Renal cortex interstitium (tissue), 11 donors: Measurements from ENCODE around the gene CFAP58. TPM values are rescaled to one million over a fixed set of nuclear protein-coding genes. Genes with fewer than 3 reads are reported as not detected.

Experiments
- DNase-seq, 11 donors: peaks; one replicate each; pipeline ENCODE4 v3.0.0-alpha.2; 2013; ENCODE audit warnings: low read depth in 9 of 11, low spot score in 4 of 11; ENCODE audit errors: extremely low read depth in 1 of 11
- polyA plus RNA-seq, 3 donors: library from polyadenylated mRNA; unstranded; fragments of 120-200 nt; gene quantifications; one replicate each; pipeline ENCODE4 v1.2.1, GENCODE V29; 2013; ENCODE audit not compliant: insufficient read length in 3 of 3

Gene CFAP58
- polyA plus RNA-seq, 3 donors: 0.33 to 0.51 (median 0.47) TPM

- no peak for DNase-seq
Measured at GRCh38 chr10:104350127-104350635, 3.5 kb upstream of the CFAP58 start.

- DNase-seq: no peak
Measured at GRCh38 chr10:104351061-104351702, 2.5 kb upstream of the CFAP58 start.

GRCh38 chr10:104351919-104352318 is 1.7 kb upstream of the CFAP58 start:
- DNase-seq: no peak

GRCh38 chr10:104359811-104360210 is 6.2 kb downstream of the CFAP58 start:
- no peak for DNase-seq

- DNase-seq: no peak
Measured at GRCh38 chr10:104367904-104368303, 14.3 kb downstream of the CFAP58 start.

GRCh38 chr10:104368381-104368780 is 14.7 kb downstream of the CFAP58 start:
- DNase-seq: no peak

- no peak for DNase-seq
Measured at GRCh38 chr10:104371753-104372152, 18.1 kb downstream of the CFAP58 start.

GRCh38 chr10:104374591-104374990 is 21.0 kb downstream of the CFAP58 start:
- no peak for DNase-seq

GRCh38 chr10:104376784-104377300 is 23.2 kb downstream of the CFAP58 start:
- no peak for DNase-seq

- DNase-seq: no peak
Measured at GRCh38 chr10:104380336-104380735, 26.7 kb downstream of the CFAP58 start.

GRCh38 chr10:104387130-104387888 is 33.7 kb downstream of the CFAP58 start:
- DNase-seq: no peak

- no peak for DNase-seq
Measured at GRCh38 chr10:104388830-104389229, 35.2 kb downstream of the CFAP58 start.

- DNase-seq: no peak
Measured at GRCh38 chr10:104391150-104391968, 37.7 kb downstream of the CFAP58 start.

- DNase-seq: no peak
Measured at GRCh38 chr10:104391969-104392296, 38.3 kb downstream of the CFAP58 start.

GRCh38 chr10:104393387-104393786 is 39.8 kb downstream of the CFAP58 start:
- DNase-seq: no peak

- no peak for DNase-seq
Measured at GRCh38 chr10:104396581-104396980, 42.9 kb downstream of the CFAP58 start.

- no peak for DNase-seq
Measured at GRCh38 chr10:104403636-104404035, 50.0 kb downstream of the CFAP58 start.

GRCh38 chr10:104406715-104407650 is 53.4 kb downstream of the CFAP58 start:
- peak in 9 of 11 donors; percentile 4 to 29 (median 12) for DNase-seq

- DNase-seq: no peak
Measured at GRCh38 chr10:104413528-104413927, 59.9 kb downstream of the CFAP58 start.
